ENCODE data around the gene SCARF2.

Gene SCARF2

GRCh38 chr22:20450551-20450906 lies 12.9 kb upstream of the SCARF2 start:
- POLR2A ChIA-PET, result no interaction called here
- H3K4me3 ChIP-seq (ENCODE audit: low read depth, low read length), result no peak overlapping the region
- TF ChIP-seq CTCF (IDR thresholded peaks at IDR 0.05; ENCODE audit: insufficient read depth, low read length, missing control alignments), result no peak
- CTCF ChIA-PET, result interaction anchor here (2.2 kb wide), 1 partner anchor 29 kb away, joined by 5 read pairs; no protein-coding TSS in a partner anchor
- DNase-seq (ENCODE audit: low read depth, low spot score), result no peak

GRCh38 chr22:20449819-20450550 lies 12.4 kb upstream of the SCARF2 start:
- no peak for DNase-seq (ENCODE audit: low read depth, low spot score)
- H3K4me3 ChIP-seq (ENCODE audit: low read depth, low read length), result no peak overlapping the region
- ChIA-PET POLR2A (no interaction called here), CTCF (interaction anchor here (0.7 to 2.2 kb wide), 4 partner anchors 28 to 114 kb away, joined by 3 to 5 read pairs (median 4); no protein-coding TSS in a partner anchor)
- no peak for TF ChIP-seq CTCF (IDR thresholded peaks at IDR 0.05; ENCODE audit: insufficient read depth, low read length, missing control alignments)

- no peak for TF ChIP-seq CTCF (IDR thresholded peaks at IDR 0.05; ENCODE audit: insufficient read depth, low read length, missing control alignments)
- POLR2A ChIA-PET, result no interaction called here
- DNase-seq (ENCODE audit: low read depth, low spot score), result no peak
- CTCF ChIA-PET, result interaction anchor here (2.0 to 2.2 kb wide), 2 partner anchors 27 to 31 kb away, joined by 5 to 12 read pairs; no protein-coding TSS in a partner anchor
- H3K4me3 ChIP-seq (ENCODE audit: low read depth, low read length), result no peak overlapping the region
Measured at GRCh38 chr22:20448630-20449029, 11.0 kb upstream of the SCARF2 start.

GRCh38 chr22:20446383-20446970 lies 8.9 kb upstream of the SCARF2 start:
- no peak for DNase-seq (ENCODE audit: low read depth, low spot score)

GRCh38 chr22:20444325-20444724 lies 6.7 kb upstream of the SCARF2 start:
- no peak for DNase-seq (ENCODE audit: low read depth, low spot score)
- TF ChIP-seq CTCF (IDR thresholded peaks at IDR 0.05; ENCODE audit: insufficient read depth, low read length, missing control alignments), result no peak
- POLR2A ChIA-PET, result no interaction called here
- CTCF ChIA-PET, result interaction anchor here (1.5 to 2.1 kb wide), 2 partner anchors 10 to 12 kb away, joined by 5 to 8 read pairs; no protein-coding TSS in a partner anchor
- no peak overlapping the region for H3K4me3 ChIP-seq (ENCODE audit: low read depth, low read length)

More at GRCh38 chr22:20446383-20446970, 8.9 kb upstream of the SCARF2 start:
- POLR2A ChIA-PET, result no interaction called here
- CTCF ChIA-PET, result interaction anchor here (1.0 kb wide), 1 partner anchor 10 kb away, joined by 3 read pairs; no protein-coding TSS in a partner anchor
- no peak for TF ChIP-seq CTCF (IDR thresholded peaks at IDR 0.05; ENCODE audit: insufficient read depth, low read length, missing control alignments)
- no peak overlapping the region for H3K4me3 ChIP-seq (ENCODE audit: low read depth, low read length)
